Hematopoietic multipotent progenitor cell (in vitro differentiated cells): Measurements from ENCODE around the gene POLR1B. TPM values are rescaled to one million over a fixed set of nuclear protein-coding genes. Genes with fewer than 3 reads are reported as not detected.

Experiments used
- DNase-seq, 3 donors: peaks; one replicate each; pipeline ENCODE4 v3.0.0-alpha.2; 2011 to 2015; ENCODE audit warnings: low read depth in 2 of 3, low spot score in 2 of 3
- small RNA-seq: library from RNA; depleted of rRNA; stranded (forward); fragments of <200 nt; gene quantifications from one replicate; pipeline ENCODE3, GENCODE V24; 2012
- total RNA-seq: library from RNA; depleted of rRNA; stranded (reverse); fragments of >200 nt; gene quantifications from one replicate; pipeline ENCODE4 v1.2.3, GENCODE V29; 2012

Gene POLR1B
- total RNA-seq, 1 donor, result 18.6 TPM

- peak in 2 of 3 donors; percentile 90 to 95 for DNase-seq
Measured at GRCh38 chr2:112626604-112627059, 84.4 kb downstream of the POLR1B start.

Small RNA genes within 50 kb of the gene (small RNA-seq; reads per million reads assigned to genes)
- gene RF00019, result not detected

Other genes with a start within 250 kb of the POLR1B start
- 9.4 TPM for gene RGPD8, start 108.8 kb upstream of the POLR1B start, total RNA-seq
- gene TTL, start 60.3 kb upstream of the POLR1B start, total RNA-seq, result 15.1 TPM
- gene CHCHD5, start 42.1 kb downstream of the POLR1B start, total RNA-seq, result 29.6 TPM
- gene SLC20A1, start 103.5 kb downstream of the POLR1B start, total RNA-seq, result 32.9 TPM
- gene NT5DC4, start 178.6 kb downstream of the POLR1B start, total RNA-seq, result not detected
- gene CKAP2L, start 222.1 kb downstream of the POLR1B start, total RNA-seq, result 0.81 TPM
- under 0.01 TPM for gene IL1A, start 242.0 kb downstream of the POLR1B start, total RNA-seq